ENCODE measurements around the gene SEMA3G.

Gene SEMA3G

DNA sequence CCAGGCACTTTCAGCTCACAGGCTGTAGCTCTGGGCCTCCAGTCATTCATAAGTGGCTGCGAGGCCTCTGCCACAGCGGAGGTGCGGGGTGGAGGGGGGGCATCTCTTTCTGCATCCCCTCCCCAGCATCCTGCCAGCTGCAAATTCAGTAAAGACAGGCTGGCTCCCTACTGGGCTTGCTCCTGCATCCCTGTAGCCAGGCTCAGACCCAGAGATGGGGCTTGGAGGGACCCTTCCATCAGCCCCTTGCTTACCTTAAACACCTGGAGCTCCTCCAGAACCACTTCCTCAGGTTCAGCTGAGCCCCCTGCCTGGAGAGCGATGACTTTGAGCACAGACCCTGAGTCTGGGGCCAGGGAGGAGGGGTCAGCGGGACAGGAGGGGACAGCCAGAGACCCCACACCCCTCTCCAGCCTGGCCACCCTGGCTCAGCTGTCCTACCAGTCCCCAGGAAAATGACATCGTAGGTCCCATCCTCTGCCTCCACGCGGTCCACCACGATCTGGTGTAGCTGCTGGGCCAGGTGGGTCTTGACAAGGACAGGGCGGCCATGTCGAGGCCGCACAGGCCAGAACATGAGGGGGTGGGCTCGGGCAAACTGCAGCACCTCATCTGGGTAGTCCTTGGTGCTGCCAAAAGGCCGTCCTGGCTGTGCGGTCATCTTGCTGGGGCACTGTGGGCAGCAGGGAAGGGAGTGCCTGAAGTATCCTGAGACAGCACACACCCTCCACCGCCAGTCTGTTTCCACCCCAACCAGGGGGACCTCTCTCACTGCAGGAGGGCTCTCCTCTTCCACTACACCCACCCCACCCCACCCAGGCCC, 5.3 kb downstream of the SEMA3G start:
- no peak for DNase-seq (ENCODE audit: low read depth in 3 of 3)

GRCh38 chr3:52438579-52439425, 6.1 kb downstream of the SEMA3G start:
- DNase-seq (ENCODE audit: low read depth in 3 of 3) = no peak

GRCh38 chr3:52438104-52438376, 6.9 kb downstream of the SEMA3G start:
- no peak for DNase-seq (ENCODE audit: low read depth in 3 of 3)

DNA sequence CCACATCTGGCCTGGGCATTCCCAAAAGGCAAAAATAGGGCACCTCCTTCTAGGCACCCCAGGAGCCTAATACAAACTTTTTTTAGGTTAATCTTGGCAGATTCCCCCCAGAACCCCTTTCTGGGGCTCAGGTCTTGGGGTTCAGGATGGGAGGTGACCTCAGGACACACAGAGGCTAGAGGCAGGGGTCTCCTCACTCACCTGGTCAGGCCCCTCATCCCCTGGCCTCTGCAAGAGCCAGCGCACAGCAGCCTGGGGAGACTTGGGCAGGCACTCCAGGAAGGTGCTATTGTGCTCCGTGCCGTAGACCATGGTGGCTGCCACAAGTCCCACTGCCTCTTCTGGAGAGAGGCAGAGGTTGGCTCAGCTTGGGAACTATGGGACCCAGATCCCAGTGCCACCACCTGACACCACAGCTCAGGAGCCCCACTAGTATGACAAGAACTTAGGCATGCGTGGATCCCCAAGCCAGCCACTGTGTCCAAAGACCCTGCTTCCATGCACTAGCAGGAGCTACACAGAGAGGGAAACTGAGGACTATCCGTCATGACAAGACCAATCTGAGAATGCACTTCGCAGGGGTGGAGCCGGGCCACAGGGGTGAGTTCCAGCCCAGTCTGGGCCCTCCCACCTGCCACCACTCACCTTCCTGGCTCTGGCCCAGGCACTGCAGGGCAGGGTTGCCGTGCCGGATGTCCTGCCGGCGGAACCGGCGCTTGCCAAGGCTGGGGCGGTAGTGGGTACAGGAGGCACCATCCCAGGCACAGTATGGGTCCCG, 7.4 kb downstream of the SEMA3G start:
- no peak for DNase-seq (ENCODE audit: low read depth in 3 of 3)

- DNase-seq (ENCODE audit: low read depth in 3 of 3) = no peak
Measured at GRCh38 chr3:52436500-52437149, 8.3 kb downstream of the SEMA3G start.

DNA sequence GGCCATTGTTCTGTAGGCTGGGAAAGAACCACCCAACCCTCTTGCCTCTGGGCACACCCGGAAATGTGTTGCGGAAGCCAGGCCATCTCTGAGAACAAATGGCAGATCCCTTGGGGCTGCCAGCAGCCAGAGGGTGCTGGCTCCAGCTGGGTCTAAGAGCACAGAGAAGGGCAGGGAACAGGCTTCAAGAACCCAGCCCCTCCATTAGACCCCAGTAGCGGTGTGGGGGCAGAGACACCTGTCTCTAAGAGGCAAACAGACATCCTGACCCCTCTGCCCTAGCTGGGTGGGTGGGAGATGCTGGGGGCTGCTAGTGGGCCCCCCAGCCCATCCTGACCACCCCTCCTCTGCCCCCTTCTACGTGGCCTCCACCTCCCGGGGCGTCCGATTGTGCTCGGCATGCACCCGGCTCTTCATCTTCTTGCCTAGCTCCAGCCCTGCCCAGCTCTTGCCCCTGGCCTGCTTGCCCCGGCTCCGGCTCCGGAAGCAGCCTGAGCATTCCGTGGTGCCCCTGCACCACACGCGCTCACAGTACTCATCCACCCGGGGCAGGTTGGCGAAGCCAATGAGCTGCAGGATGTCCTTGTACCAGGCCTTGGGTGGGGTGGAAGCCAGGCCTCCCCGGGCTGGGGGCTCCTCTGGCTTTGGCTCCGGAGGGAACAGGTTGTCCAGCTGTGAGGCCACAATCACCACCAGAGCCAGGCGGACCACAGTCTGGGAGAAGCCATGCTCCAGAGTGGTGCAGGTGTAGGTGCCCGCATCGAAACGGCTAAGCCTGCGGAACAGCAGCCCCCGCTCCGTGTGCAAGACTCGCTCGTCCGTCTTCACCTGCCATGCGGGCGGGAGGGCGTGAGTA, 9.4 kb downstream of the SEMA3G start:
- no peak for DNase-seq (ENCODE audit: low read depth in 3 of 3)

DNA sequence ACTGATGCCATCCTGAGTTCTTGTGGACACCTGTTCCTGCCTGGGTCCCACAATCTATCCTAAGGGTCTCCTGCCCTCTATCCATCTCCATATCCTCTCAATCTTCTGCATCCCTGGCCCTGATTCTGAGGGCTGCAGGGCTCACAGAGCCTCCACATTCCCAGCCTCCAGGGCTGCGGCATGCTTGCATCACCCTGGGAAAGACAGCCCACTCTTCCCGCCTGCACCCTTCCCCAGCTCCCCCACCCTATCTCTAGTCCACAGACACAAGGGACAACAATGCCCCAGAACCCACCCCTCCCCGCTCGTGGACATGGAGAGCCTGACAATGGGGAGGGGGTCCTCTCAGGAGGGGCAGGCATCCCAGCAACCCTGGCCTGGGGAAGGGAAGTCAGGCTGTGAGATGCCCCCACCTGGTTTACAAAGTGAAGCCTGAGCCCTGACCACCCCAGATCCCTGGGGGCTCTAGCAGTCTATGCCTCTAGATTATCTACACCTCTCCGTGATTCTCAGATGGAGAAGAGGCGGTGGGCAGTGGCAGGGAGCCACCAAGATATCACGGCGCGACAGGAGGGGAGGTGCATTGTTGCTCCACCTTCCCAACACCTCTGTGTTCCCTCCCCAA, 10.3 kb downstream of the SEMA3G start:
- no peak for DNase-seq (ENCODE audit: low read depth in 3 of 3)

DNA sequence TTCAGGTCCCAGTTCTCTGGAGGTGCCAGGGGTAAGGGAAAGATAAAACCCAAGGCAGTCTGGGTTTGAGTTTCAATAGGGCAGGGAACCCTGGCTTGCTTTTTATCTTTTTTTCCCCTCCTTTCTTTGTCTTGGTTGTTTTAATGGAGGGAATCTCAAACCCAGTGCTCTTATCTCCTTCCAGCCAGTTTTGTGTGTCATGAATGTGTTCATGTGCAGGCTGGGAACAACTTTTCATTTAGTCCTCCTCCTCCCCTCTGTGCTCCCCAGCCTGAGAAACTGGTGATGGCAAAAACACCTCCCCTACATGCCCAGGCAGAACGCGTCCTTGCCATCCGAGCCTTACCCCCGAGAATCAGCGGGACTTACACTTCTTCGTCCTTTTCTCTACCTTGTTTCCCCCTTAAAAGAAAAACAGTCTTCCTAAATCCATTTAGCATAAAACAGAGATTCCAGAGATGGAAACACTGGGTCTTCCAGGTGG, 10.9 kb downstream of the SEMA3G start:
- DNase-seq (ENCODE audit: low read depth in 3 of 3) = no peak

- no peak for DNase-seq (ENCODE audit: low read depth in 3 of 3)
Measured at GRCh38 chr3:52433328-52433995, 11.4 kb downstream of the SEMA3G start.

- DNase-seq (ENCODE audit: low read depth in 3 of 3) = no peak
Measured at GRCh38 chr3:52432691-52433141, 12.2 kb downstream of the SEMA3G start.

DNA sequence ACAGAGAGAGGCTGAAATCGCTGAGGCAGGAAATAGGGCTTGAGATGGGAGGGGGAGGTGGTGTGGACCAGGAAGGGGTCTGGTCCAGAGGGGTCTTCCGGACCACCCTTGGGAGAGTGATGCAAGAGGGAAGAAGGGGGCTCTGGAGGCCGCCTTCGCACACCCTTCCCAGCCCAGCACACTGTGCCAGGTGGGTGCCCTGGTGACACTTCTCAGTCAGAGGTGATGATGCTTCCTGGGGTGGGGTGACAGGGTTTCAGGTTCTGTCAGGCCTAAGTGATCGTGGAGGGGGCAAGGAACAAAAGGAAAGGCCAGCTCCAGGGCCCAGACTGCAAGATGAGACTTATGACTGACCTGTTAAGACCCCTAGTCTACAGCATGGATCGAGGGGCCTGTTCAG, 12.7 kb downstream of the SEMA3G start:
- DNase-seq (ENCODE audit: low read depth in 3 of 3) = no peak

DNA sequence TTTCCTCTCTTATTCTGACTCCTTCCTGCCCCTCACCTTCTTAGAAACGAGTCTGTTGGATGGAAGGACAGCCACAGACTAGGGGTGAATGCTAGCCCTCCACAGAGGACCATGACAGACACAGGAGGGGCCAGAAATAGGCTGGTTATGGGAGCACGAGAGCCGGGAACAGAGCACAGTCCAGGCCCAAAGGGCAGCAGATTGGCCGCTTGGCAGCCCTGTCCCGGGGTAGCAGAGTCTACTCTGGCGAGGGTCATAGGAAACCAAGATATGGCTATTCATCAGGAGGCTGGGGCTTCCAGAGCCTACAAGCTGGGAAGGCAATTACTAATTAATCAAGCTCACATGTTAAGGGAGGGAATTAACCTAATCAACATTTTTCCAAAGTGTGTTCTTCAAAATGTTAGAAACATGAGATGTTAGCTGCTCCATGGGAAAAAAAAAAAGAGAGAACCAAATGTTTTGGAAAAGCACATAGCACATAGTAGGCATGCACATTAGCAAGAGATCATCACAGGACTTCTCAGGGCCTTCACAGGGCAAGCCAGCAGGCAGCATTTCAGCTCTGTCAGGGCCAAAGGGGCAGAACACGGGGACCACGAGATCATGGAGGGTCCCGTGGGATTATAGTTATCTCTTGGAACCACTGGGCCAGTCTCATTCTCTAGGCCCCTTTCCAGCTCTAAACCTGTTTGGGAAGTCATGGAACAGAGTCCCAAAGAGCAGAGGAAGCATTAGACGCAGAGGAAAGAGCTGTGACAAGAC, 13.3 kb downstream of the SEMA3G start:
- no peak for DNase-seq (ENCODE audit: low read depth in 3 of 3)

DNA sequence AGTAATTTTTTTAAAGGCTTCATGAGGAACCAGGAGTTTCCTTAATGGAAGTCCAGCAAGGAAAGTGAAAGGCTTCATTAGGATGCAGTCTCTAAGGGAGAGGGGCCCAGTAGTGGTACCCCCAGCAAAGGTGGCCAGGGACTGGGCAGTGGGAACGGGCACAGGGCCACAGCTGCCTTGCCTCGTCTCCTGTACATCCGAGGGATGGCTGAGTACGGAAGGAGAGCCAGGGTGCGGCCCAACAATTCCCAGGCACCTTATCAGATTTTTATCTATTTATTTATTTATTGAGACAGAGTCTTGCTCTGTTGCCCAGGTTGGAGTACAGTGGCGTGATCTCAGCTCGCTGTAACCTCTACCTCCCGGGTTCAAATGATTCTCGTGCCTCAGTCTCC, 14.5 kb downstream of the SEMA3G start:
- no peak for DNase-seq (ENCODE audit: low read depth in 3 of 3)

DNA sequence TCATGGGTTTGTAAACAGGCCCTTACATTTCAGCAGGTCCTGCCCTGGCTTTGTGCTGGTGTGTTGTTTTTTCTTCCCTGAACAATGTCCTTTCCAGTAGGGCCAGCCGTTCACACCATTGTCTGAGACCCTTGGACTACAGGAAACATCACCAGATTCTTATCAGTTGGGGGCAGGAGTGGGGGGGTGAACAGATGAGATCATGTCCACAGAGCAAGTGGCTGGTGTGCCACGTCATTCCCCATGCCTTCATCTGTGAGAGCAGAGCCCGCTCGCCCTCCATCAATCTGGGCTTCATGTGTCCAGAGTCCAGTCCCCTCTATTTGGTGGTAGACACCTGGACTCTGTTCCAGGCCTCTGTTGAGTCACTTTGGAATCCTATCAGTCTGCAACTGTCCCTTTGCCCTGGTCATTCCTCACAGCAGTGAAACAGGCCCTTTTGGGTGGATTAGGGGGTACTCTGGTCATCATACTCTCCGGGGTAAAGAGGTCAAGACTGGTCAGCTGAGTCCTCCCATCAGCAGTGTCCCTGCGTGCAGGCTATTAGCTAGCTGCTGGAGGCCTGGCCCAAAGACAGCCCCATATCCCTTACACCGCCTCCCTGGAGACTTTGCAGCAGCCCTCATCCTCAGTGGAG, 15.0 kb downstream of the SEMA3G start:
- no peak for DNase-seq (ENCODE audit: low read depth in 3 of 3)

GRCh38 chr3:52429031-52429430, 15.9 kb downstream of the SEMA3G start:
- no peak for DNase-seq (ENCODE audit: low read depth in 3 of 3)

GRCh38 chr3:52428151-52429005, 16.5 kb downstream of the SEMA3G start:
- no peak for DNase-seq (ENCODE audit: low read depth in 3 of 3)

GRCh38 chr3:52423173-52423572, 21.7 kb downstream of the SEMA3G start:
- DNase-seq (ENCODE audit: low read depth in 3 of 3) = no peak

GRCh38 chr3:52422669-52423068, 22.2 kb downstream of the SEMA3G start:
- no peak for DNase-seq (ENCODE audit: low read depth in 3 of 3)
